HFF-Myc (cell line): ENCODE results near the gene TMEM117.

Experiments used
- DNase-seq: peaks from one replicate; pipeline ENCODE4 v3.0.0-alpha.2; 2011; ENCODE audit warnings: low read depth; ENCODE audit errors: extremely low read depth
- H3K4me3 ChIP-seq: replicated peaks from 2 replicates; pipeline ENCODE4 v1.5.1; 2011; ENCODE audit warnings: low read depth, mild to moderate bottlenecking, control low read depth, low read length
- CTCF ChIP-seq: IDR thresholded peaks from 2 replicates; pipeline ENCODE4 v1.5.1; 2012; ENCODE audit warnings: mild to moderate bottlenecking, low read depth, low read length, control low read depth; ENCODE audit errors: missing control alignments

The TMEM117 gene

GRCh38 chr12:43978556-43978955 lies 142.7 kb downstream of the TMEM117 start:
- no peak for DNase-seq
- no peak overlapping the region for H3K4me3 ChIP-seq
- TF ChIP-seq CTCF, result no peak

- no peak for TF ChIP-seq CTCF
- H3K4me3 ChIP-seq, result no peak overlapping the region
- no peak for DNase-seq
Observed at GRCh38 chr12:43979450-43979849, 143.6 kb downstream of the TMEM117 start.

GRCh38 chr12:43980627-43981191 lies 144.8 kb downstream of the TMEM117 start:
- no peak for DNase-seq
- no peak overlapping the region for H3K4me3 ChIP-seq
- TF ChIP-seq CTCF, result no peak

- no peak for TF ChIP-seq CTCF
Observed at GRCh38 chr12:43981726-43982125, 145.8 kb downstream of the TMEM117 start.

GRCh38 chr12:43982544-43982943 lies 146.7 kb downstream of the TMEM117 start:
- no peak for DNase-seq
- no peak overlapping the region for H3K4me3 ChIP-seq
- no peak for TF ChIP-seq CTCF

More at GRCh38 chr12:43981726-43982125, 145.8 kb downstream of the TMEM117 start:
- no peak overlapping the region for H3K4me3 ChIP-seq
- DNase-seq, result no peak

GRCh38 chr12:43988838-43989560 lies 153.1 kb downstream of the TMEM117 start:
- H3K4me3 ChIP-seq, result no peak overlapping the region
- no peak for TF ChIP-seq CTCF
- DNase-seq, result no peak

- no peak for DNase-seq
- no peak overlapping the region for H3K4me3 ChIP-seq
- no peak for TF ChIP-seq CTCF
Observed at GRCh38 chr12:43992856-43993255, 157.0 kb downstream of the TMEM117 start.
